Fibroblast of pulmonary artery (primary cell): ENCODE data around the gene CENPA.

Experiments used
- DNase-seq: peaks from one replicate; pipeline ENCODE4 v3.0.0-alpha.2; 2010; ENCODE audit warnings: low read depth
- H3K4me3 ChIP-seq: replicated peaks from 2 replicates; pipeline ENCODE4 v1.5.1; 2011; ENCODE audit warnings: low read depth, mild to moderate bottlenecking, control low read depth, low read length, moderate library complexity
- TF ChIP-seq, protein P1 (sequence below): IDR thresholded peaks from 2 replicates; pipeline ENCODE4 v1.5.1; 2011; ENCODE audit warnings: mild to moderate bottlenecking, control low read depth, low read length, inconsistent platforms; ENCODE audit errors: missing control alignments

The CENPA gene

DNA sequence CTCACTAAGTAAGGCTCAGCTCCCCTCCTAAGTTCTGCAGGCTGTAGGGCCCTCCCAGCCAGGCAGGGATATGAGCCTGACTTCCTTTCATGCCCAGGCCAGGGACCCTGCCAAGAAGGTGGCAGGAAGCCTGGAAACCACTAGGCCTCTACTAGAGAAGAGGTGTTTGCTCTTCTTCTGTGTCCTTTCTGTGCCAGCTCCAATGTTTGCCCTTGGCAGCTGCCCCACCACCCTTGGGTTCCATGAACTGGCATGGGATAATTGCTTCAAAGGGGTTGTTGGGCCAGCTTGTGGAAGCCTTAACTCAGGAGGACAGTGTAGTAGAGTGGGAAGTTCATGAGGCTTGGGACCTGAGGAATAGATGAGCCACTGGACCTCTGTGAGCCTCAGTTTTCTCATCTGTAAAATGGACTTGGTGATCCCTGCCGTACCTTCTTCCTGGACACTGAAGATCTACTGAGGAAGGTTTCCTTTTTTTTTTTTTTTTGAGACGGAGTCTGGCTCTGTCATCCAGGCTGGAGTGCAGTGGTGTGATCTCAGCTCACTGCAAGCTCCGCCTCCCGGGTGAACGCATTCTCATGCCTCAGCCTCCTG, 17.9 kb upstream of the CENPA start:
- H3K4me3 ChIP-seq = no peak overlapping the region
- TF ChIP-seq, protein P1, sequence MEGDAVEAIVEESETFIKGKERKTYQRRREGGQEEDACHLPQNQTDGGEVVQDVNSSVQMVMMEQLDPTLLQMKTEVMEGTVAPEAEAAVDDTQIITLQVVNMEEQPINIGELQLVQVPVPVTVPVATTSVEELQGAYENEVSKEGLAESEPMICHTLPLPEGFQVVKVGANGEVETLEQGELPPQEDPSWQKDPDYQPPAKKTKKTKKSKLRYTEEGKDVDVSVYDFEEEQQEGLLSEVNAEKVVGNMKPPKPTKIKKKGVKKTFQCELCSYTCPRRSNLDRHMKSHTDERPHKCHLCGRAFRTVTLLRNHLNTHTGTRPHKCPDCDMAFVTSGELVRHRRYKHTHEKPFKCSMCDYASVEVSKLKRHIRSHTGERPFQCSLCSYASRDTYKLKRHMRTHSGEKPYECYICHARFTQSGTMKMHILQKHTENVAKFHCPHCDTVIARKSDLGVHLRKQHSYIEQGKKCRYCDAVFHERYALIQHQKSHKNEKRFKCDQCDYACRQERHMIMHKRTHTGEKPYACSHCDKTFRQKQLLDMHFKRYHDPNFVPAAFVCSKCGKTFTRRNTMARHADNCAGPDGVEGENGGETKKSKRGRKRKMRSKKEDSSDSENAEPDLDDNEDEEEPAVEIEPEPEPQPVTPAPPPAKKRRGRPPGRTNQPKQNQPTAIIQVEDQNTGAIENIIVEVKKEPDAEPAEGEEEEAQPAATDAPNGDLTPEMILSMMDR = no peak
- DNase-seq = no peak

DNA sequence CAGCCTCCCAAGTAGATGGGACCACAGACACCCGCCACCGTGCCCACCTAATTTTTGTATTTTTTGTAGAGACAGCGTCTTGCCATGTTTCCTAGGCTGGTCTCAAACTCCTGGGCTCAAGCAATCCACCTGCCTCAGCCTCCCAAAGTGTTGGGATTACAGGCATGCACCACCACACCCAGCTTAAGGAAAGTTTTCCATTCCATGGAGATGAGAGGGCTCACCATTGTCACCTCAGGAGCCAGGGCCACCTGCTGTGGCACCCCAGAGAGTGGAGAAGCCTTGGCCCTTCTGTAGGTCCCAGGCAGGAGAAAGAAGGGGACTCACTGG, 17.1 kb upstream of the CENPA start:
- no peak overlapping the region for H3K4me3 ChIP-seq
- TF ChIP-seq, protein P1 = no peak
- no peak for DNase-seq

DNA sequence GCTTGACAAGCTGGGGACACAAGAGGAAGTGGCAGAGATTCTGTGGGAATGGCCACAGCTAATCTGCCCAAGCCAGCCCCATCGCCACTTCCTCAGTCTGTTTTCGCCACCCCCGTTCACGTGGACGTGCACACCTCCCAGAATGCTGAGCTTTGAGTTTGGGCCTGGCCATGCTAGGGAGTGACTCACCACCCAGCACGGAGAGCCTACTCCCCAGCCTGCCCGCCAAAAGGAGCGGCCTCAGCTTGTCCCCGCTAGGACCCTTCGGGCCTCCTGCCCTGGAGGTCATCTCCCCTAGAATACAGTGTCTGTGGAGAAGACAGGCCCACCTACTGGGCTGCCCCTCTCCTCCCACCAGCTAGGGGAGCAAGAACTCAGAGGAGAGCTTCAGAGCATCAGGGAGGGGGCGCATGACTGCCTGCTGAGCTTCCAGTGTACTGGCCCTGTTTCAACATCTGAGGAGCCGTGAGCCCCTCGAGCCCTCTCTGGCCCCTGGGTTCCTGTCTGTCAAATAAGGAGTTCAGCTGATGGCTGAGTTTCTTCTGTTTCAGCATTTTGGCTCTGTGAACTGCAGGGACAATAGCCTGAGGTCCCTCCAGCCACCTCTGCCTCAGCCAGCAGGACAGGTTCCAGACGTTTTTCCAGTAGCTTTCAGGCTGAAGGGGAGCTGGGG, 16.6 kb upstream of the CENPA start:
- peak; percentile 58 for DNase-seq
- no peak overlapping the region for H3K4me3 ChIP-seq
- TF ChIP-seq, protein P1 = no peak

DNA sequence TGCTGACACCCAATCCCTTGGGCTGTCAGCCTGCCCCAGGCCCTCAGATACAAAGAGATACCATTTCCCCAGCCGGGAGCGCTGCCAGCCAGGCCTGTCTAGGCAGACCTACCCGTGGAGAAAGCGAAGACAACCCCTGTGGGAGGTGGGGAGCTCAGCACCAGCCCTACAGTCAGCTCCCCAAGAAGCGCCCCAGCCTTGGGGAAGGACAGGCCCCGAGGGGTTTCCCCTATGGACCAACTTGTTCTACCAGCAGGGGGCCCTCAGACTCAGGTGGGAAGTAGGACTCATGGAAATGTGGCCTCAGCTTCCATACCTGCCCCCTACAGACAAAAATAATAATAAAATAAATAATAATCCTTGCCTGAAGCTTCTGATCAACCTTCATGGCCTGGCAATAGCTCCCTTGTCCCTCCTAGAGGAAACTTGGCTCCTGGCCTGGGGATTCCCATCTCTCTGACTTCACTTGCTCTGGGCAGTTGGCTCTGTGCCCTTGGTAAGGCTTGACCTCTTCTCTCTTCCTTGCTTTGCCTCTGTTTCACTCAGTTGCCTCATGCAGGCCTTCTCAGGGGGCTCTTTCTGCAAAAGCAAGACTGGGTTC, 14.8 kb upstream of the CENPA start:
- H3K4me3 ChIP-seq = no peak overlapping the region
- TF ChIP-seq, protein P1 = peak; percentile 44
- DNase-seq = peak; percentile 90

DNA sequence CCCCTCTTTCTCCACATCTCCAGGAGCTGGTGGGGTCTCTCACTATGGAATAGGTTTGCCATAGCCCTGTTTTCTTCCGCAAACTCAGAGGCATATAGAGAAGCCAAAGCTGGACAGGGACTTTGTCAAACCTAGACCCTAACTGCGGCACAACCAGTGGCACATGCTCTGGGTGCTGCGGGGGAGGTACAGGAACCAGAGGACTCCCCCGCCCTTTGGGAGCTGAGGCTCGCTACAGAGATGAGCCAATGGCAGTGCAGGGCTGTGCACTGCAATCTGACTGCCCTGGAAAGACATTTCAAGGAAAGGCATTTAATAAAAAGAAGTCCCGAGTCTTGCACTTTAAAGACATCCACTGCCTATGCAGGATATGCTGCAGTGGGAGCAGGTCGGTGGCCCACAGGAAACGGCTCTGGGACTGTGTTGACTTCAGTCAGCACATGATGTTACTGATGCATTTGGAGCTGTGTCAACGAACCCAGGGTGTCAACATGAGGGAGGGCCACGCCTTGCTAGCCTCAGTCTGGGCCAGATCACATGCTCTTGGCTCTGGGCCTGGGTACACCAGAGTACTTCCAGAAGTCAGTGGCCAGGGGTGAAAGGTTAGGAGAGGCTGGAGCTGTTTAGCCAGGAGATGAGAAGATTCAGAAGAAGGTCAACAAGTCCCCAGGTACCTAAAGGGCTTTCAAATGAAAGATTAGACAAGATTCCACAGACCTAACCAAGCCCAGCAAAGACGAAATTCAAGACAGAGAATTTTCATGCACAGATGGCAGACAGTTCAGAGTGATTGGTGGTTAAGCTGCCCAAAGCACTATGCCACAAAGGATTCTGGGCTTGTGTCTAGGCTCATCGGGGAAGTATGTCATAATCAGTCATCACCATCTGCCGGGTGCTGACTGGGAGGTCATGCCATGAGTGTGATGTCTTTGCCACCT, 13.5 kb upstream of the CENPA start:
- no peak overlapping the region for H3K4me3 ChIP-seq
- DNase-seq = peak; percentile 78
- TF ChIP-seq, protein P1 = no peak

DNA sequence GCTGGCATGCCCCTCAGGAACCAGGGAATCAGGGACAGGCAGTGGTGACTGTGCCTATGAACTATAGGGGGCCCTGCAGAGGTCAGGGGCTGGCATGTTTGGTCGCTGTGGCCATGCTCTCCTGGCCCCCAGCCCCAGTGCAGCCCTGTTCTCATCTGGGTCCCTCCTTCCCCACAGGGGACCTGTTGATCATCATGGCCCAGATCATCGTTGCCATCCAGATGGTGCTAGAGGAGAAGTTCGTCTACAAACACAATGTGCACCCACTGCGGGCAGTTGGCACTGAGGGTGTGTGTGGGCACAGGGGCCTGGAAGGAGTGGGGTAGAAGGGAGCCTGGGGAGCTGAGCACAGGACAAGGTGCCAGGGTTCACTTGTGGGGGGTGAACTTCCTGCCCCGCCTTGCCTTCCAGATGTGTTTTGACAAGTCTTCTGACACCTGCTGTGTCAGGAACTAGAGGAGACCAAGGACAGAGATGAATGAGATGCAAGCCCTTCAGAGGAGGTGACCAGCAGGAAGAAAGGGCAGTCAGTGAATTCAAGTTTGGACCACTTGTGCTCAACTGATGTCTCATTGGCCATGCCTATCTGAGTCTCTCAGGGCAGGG, 9.6 kb upstream of the CENPA start:
- no peak overlapping the region for H3K4me3 ChIP-seq
- TF ChIP-seq, protein P1 = no peak
- no peak for DNase-seq
